ENCODE results near the gene SCEL.
"Not testable (repeated sequence)": the region's sequence is repeated elsewhere in the genome, so short reads cannot be mapped to it uniquely, and the experiment has no call there.

Gene SCEL

GRCh38 chr13:77518266-77518665, 17.2 kb upstream of the SCEL start:
- DNase-seq = no peak
- intact Hi-C loops (cut with DNase I) = no loop called here

DNA sequence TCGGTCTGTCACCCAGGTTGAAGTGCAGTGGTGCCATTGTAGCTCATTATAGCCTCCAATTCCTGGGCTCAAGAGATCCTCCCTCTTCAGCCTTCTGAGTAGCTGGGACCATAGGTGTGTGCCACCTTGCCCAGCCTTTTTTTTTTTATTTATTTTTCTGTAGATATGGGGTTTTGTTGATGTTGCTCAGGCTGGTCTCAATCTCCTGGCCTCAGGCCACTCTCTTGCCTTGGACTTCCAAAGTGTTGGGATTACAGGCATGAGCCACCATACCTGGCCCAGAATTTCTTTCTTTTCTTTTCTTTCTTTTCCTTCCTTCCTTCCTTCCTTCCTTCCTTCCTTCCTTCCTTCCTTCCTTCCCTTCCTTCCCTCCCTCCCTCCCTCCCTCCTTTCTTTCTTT, 16.1 kb upstream of the SCEL start:
- intact Hi-C loops (cut with DNase I); DNase-seq: not testable (repeated sequence)

- no peak for DNase-seq
- intact Hi-C loops (cut with DNase I) = no loop called here
Measured at GRCh38 chr13:77519808-77520207, 15.7 kb upstream of the SCEL start.

GRCh38 chr13:77521194-77521593, 14.3 kb upstream of the SCEL start:
- DNase-seq = no peak
- intact Hi-C loops (cut with DNase I) = no loop called here

DNA sequence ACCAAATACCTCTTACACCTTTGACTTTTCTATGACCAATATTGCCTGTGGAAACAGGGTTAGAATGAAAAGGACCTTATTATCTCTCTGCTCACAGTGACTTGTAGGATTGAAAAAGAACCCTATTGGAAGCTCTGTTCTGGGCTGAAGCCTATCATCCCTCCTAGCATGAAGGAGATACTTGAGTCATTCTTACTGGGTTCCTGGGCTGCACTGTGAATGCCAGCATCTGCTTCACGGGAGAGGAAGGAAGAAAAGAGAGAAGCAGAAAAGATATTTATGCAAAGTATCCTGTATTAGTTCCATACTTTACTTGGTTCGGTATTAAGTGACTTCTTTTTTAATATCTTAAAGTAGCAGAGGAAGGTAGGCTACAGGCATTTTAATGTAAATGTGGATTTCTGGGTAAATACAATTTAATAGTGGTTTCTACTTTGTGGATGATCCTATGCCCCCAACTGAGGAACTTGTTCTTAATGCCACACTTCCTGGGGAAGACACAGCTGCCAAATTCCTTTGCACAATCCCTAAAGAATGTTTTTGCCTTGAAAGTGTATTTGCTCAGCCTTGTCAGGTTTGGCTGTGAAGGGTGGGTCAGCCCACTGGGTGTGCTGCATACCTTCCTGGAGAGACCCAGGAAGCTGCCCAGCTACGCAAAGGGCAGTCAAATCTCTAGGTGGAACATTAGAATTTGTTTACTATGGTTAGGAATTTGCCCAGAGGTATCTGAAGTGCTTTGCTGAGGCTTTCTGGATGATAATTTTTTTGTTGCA, 13.7 kb upstream of the SCEL start:
- intact Hi-C loops (cut with DNase I) = no loop called here

GRCh38 chr13:77522444-77522843, 13.1 kb upstream of the SCEL start:
- intact Hi-C loops (cut with DNase I) = no loop called here
- no peak for DNase-seq

More for the DNA sequence above, 13.7 kb upstream of the SCEL start:
- no peak for DNase-seq

GRCh38 chr13:77523386-77523785, 12.1 kb upstream of the SCEL start:
- no peak for DNase-seq
- intact Hi-C loops (cut with DNase I) = no loop called here

DNA sequence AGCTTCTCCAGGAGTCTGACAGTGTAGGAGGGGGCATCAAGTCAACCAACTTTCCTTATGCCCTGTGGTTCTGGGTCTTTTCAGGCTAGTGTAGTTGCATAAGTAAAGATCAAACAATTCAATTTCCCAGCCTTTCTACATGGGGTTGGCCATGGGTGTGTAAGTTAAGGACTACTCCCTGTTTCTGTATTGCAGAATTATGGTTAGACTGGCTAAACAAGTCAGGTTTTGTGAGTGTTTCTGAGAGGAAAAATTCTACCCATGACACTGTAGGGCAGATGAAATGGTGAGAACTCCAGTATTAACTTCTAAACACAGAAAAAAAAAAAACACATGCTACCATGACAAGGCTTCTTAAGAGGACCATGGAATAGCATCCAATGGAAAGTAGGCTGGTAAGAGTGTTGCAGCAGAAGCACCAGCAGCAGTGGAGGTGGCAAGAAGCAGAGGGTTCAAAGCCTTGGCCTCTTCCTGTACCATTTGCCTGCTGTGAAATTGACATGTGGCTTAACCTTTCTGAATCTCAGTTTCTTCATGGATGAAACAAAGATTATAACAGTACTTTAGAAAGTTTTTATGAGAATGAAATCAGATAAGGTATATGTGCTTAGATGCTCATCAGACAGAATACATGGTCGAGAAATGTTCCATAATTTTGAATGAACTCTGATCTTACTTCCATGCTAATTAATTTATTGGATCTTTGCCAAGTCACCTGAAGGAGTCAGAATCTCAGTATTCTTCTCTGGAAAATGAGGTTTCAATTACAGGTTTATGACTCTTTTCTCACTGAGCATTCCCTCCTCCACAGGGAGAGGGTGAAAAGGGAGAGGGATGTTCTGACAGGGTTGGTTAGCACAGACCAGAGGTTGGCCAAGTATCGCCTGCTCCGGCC, 11.4 kb upstream of the SCEL start:
- intact Hi-C loops (cut with DNase I) = no loop called here
- no peak for DNase-seq

- no peak for DNase-seq
- intact Hi-C loops (cut with DNase I) = no loop called here
Measured at GRCh38 chr13:77528414-77528813, 7.1 kb upstream of the SCEL start.

DNA sequence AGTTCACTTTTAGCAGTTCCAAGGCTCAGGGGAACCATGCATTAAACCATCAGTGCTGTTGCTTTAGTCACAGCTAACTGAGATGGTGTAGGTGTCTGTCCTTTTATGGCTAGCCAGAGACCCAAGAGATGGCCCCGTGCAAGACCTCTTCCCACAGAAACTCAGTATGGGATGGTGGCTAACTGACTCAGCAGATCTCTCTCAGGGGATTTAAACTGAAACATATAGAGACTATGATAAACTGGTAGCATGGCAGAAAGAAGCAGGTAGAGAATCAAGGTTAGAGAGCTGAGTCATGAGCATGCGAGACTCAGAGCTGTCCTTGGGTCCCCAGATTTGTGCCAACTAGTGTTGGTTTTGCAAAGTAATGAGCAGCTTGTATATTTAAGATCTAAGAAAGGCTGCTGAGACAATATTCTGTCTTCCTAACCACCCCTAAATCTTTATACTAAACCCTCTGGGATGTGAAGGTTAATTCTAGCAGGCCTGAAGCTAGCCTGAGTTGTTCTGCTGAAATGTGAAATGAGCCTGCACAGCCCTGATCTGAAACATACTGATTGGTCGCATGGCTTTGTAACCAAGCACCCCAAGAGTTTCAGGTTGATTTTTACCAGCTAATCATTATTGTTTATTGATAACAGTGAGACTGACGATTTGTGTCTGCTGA, 6.5 kb upstream of the SCEL start:
- no peak for DNase-seq
- intact Hi-C loops (cut with DNase I) = no loop called here

DNA sequence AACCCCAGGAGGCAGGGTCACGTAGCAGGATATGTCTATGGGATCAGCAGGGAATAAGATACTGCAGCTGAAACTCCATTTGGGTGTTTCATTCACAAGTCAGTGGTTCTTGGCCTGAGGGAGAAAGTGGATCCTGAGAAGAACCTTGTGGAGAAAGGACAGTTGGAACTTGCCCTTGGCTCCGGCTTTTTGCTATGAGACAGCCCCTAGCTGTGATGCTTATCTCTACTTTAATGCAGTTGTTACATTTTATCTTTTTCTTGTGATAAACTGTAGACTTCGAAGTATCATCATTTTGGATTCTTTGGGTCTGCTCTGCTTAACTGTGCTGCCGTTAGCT, 6.0 kb upstream of the SCEL start:
- no peak for DNase-seq
- intact Hi-C loops (cut with DNase I) = no loop called here

DNA sequence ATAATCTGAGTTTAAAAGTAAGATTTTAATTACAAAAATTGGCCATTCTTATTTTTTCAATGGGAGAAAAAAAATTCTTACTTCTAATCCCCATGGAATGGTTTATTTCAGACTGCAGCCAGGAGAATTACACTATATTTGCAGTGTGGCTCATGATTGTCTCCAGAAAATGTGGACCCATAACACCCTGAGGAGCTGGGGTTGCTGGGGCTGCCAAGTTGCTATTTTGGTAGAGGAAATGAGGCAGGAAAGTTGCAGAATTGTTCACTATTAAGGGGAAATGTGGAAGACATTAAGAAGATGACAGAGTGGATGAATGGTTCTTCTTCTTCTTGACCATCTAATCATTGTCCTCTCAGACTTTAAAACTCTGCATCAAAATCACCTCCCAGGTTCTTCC, 4.6 kb upstream of the SCEL start:
- no peak for DNase-seq
- intact Hi-C loops (cut with DNase I) = no loop called here

- DNase-seq = no peak
- intact Hi-C loops (cut with DNase I) = no loop called here
Measured at GRCh38 chr13:77532983-77533382, 2.5 kb upstream of the SCEL start.

DNA sequence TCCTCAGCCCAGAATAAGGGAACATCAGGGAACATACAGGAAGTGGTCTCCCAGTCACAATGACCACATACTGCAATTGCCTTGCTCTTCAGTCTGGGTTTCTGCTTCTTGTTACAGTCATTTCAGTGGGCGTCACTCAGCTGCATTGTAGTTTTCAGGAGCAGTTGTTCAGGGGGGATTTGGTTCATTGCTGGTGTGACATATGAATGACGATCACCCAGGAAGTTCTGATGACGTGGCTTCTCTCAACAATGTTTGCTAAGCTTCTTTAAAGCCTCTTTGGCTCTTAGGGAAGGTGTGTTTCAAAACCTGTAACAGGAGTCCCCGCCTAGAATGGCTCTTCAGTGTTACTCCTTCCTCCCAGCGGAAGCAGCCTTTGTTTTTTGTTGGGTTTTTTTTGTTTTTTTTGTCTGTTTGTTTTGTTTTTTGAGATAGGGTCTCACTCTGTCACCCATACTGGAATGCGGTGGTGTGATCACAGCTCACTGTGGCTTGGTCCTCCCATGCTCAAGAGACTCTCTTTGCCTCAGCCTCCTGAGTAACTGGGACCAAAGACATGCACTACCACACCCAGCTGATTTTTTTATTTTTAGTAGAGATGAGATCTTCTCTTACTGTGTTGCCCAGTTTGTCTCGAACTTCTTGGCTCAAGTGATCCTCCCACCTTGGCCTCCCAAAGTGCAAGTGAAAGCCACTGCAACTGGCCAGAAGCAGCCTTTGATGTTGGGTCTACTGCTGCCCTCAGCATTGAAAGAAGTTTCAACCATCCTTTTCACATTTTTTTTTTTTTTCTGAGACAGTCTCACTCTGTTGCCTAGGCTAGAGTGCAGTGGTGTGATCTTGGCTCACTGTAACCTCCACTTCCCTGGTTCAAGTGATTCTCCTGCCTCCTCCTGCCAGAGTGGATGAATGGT, 1.4 kb upstream of the SCEL start:
- intact Hi-C loops (cut with DNase I) = no loop called here
- DNase-seq = no peak

GRCh38 chr13:77536358-77536757, 852 bp downstream of the SCEL start:
- intact Hi-C loops (cut with DNase I) = no loop called here
- DNase-seq = no peak

DNA sequence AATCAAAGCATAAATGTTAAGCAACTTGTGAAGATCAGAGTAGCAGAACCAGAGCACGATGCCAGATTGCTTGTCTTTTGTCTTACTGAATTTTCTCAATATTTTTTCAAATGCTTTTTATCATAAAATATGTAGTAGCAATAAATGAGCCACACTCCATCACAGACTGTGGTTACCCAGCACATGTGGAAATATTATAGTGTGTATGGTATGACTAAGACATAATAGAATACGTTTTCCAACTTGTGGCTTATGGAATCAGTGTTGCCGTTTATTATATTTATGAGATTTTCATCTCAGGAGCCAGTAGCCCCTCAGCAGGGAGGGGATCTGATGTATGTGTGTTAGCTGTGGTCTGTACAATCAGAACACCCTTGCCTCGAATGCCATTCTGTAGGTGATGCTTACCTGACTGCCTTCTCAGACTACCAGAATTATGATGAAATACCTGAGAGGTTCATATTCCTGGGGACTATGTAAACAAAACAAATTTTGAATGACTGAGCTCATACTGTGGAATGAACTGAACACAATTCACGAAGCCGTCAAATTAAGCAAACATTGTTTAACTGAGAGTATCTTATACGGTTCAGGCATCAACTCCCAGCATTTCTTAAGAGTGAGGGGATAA, 1.9 kb downstream of the SCEL start:
- intact Hi-C loops (cut with DNase I) = no loop called here

DNA sequence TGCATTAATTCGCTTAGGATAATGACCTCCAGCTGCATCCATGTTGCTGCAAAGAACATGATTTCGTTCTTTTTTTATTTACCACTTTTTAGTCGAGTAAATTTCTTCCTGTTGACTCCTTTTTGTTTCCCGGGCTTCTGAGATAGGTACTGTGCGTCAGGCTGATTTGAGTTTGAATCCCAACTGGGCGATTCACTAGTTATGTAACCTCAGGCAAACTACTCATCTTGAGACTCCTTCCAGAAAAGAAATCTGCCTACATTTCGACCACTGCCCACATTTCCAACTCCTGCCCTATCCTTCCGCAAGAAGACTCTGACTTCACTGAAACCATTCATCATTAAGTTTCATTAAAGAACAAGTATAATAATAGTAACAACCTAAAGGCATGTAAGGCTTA, 8.2 kb downstream of the SCEL start:
- DNase-seq = no peak
- intact Hi-C loops (cut with DNase I) = no loop called here

More for the DNA sequence above, 1.9 kb downstream of the SCEL start:
- DNase-seq = no peak

- intact Hi-C loops (cut with DNase I) = no loop called here
- DNase-seq = peak in 35 of 42 donors; percentile 1 to 71 (median 30)
Measured at GRCh38 chr13:77544355-77544754, 8.8 kb downstream of the SCEL start.

Measured in head of caudate nucleus (tissue), 42 donors.